Mesendoderm (in vitro differentiated cells): ENCODE results near the gene LRWD1.

ENCODE experiments used
- DNase-seq: peaks from one replicate; pipeline ENCODE4 v3.0.0; 2013
- H2AK5ac ChIP-seq: 2 replicates; pipeline ENCODE4 v1.6.1; 2013; ENCODE audit warnings: low read length, inconsistent platforms
- H2BK120ac ChIP-seq: 2 replicates; pipeline ENCODE4 v1.6.1; 2013; ENCODE audit warnings: low read depth, mild to moderate bottlenecking, low read length, moderate library complexity, mixed read lengths
- H2BK15ac ChIP-seq: replicated peaks from 2 replicates; pipeline ENCODE4 v1.6.1; 2013; ENCODE audit warnings: low read depth, mild to moderate bottlenecking, moderate library complexity
- H2BK5ac ChIP-seq: 2 replicates; pipeline ENCODE4 v1.6.1; 2013; ENCODE audit warnings: low read length, inconsistent platforms
- H3K18ac ChIP-seq: 2 replicates; pipeline ENCODE4 v1.6.1; 2013; ENCODE audit warnings: mild to moderate bottlenecking, low read length, mixed read lengths
- H3K23ac ChIP-seq: one replicate; pipeline ENCODE4 v1.6.1; 2013; ENCODE audit warnings: low read length
- H3K27ac ChIP-seq: 2 replicates; pipeline ENCODE4 v1.5.1; 2013; ENCODE audit warnings: low read depth, mild to moderate bottlenecking, inconsistent platforms, low read length, moderate library complexity
- H3K27me3 ChIP-seq: 2 replicates; pipeline ENCODE4 v1.6.1; 2013; ENCODE audit warnings: low read length, control low read depth, mild to moderate bottlenecking, inconsistent platforms; ENCODE audit not compliant: insufficient read depth, poor library complexity
- H3K36me3 ChIP-seq: 2 replicates; pipeline ENCODE4 v1.6.1; 2013; ENCODE audit warnings: low read length, inconsistent platforms; ENCODE audit not compliant: control insufficient read depth, insufficient read depth
- H3K4ac ChIP-seq: one replicate; pipeline ENCODE4 v1.6.1; 2013; ENCODE audit warnings: low read depth, mild to moderate bottlenecking, low read length, moderate library complexity
- H3K4me1 ChIP-seq: 2 replicates; pipeline ENCODE4 v1.6.1; 2013; ENCODE audit warnings: low read depth, low read length, inconsistent platforms; ENCODE audit not compliant: control insufficient read depth
- H3K4me2 ChIP-seq: 2 replicates; pipeline ENCODE4 v1.6.1; 2013; ENCODE audit warnings: low read length
- H3K4me3 ChIP-seq: 2 replicates; pipeline ENCODE4 v1.5.1; 2013; ENCODE audit warnings: mild to moderate bottlenecking, low read length
- H3K56ac ChIP-seq: one replicate; pipeline ENCODE4 v1.6.1; 2013; ENCODE audit warnings: low read length
- H3K79me1 ChIP-seq: 2 replicates; pipeline ENCODE4 v1.6.1; 2013; ENCODE audit warnings: low read length, inconsistent platforms
- H3K79me2 ChIP-seq: 2 replicates; pipeline ENCODE4 v1.6.1; 2013; ENCODE audit warnings: mild to moderate bottlenecking, low read length; ENCODE audit not compliant: control insufficient read depth, insufficient read depth
- H3K9ac ChIP-seq: 2 replicates; pipeline ENCODE4 v1.6.1; 2013; ENCODE audit warnings: low read length, inconsistent platforms
- H4K5ac ChIP-seq: one replicate; pipeline ENCODE4 v1.6.1; 2013; ENCODE audit warnings: low read length
- H4K8ac ChIP-seq: one replicate; pipeline ENCODE4 v1.6.1; 2013; ENCODE audit warnings: low read depth, mild to moderate bottlenecking, control low read depth, low read length, moderate library complexity
- WGBS: extraction: QIAGEN DNeasy Blood & Tissue Kit; methylation state at CpG from one replicate; pipeline ENCODE4 v1.1.7; 2013; ENCODE audit warnings: low lambda C conversion rate, missing lambda C conversion rate; ENCODE audit not compliant: insufficient coverage; ENCODE audit errors: extremely low coverage; 5-methylcytosine and 5-hydroxymethylcytosine counted together

Gene LRWD1

GRCh38 chr7:102446387-102447156, 18.2 kb upstream of the LRWD1 start:
- Histone ChIP-seq H3K4ac (no peak overlapping the region), H3K79me2 (no peaks in the 10 kb centered on the region), H3K4me2 (no peak overlapping the region), H3K27me3 (no peaks in the 10 kb centered on the region), H2BK15ac (no peak overlapping the region), H3K27ac (no peak overlapping the region), H3K36me3 (peaks cover 2% of the 10 kb centered on the region), H3K9ac (no peak overlapping the region), H3K79me1 (no peaks in the 10 kb centered on the region), H4K8ac (no peak overlapping the region), H2BK120ac (no peak overlapping the region), H4K5ac (no peak overlapping the region), H3K56ac (no peak overlapping the region), H2AK5ac (no peak overlapping the region), H3K4me1 (no peaks in the 10 kb centered on the region), H2BK5ac (no peak overlapping the region), H3K18ac (no peak overlapping the region), H3K23ac (no peak overlapping the region), H3K4me3 (no peak overlapping the region)
- no CpG with 5 or more reads among the region's 41 CpGs for WGBS
- DNase-seq: no peak

- H3K4ac ChIP-seq: no peak overlapping the region
- no peak overlapping the region for H2AK5ac ChIP-seq
- DNase-seq: no peak
- no peak overlapping the region for H3K23ac ChIP-seq
- H3K4me3 ChIP-seq: no peak overlapping the region
- no peaks in the 10 kb centered on the region for H3K79me2 ChIP-seq
- H4K5ac ChIP-seq: no peak overlapping the region
- no peaks in the 10 kb centered on the region for H3K4me1 ChIP-seq
- no peak overlapping the region for H4K8ac ChIP-seq
- no peaks in the 10 kb centered on the region for H3K79me1 ChIP-seq
- no CpG with 5 or more reads among the region's 14 CpGs for WGBS
- H2BK15ac ChIP-seq: no peak overlapping the region
- H3K56ac ChIP-seq: no peak overlapping the region
- no peak overlapping the region for H3K27ac ChIP-seq
- no peak overlapping the region for H2BK120ac ChIP-seq
- H3K9ac ChIP-seq: no peak overlapping the region
- H3K4me2 ChIP-seq: no peak overlapping the region
- no peaks in the 10 kb centered on the region for H3K36me3 ChIP-seq
- no peak overlapping the region for H2BK5ac ChIP-seq
- no peak overlapping the region for H3K18ac ChIP-seq
- H3K27me3 ChIP-seq: no peaks in the 10 kb centered on the region
Measured at GRCh38 chr7:102447311-102447710, 17.5 kb upstream of the LRWD1 start.

- H2AK5ac ChIP-seq: no peak overlapping the region
- H3K4ac ChIP-seq: no peak overlapping the region
- H3K79me2 ChIP-seq: no peaks in the 10 kb centered on the region
- no peak overlapping the region for H3K27ac ChIP-seq
- no peak overlapping the region for H4K8ac ChIP-seq
- H3K23ac ChIP-seq: no peak overlapping the region
- H3K36me3 ChIP-seq: no peaks in the 10 kb centered on the region
- H3K27me3 ChIP-seq: no peaks in the 10 kb centered on the region
- H3K56ac ChIP-seq: no peak overlapping the region
- H3K4me1 ChIP-seq: no peaks in the 10 kb centered on the region
- no peak for DNase-seq
- H3K4me3 ChIP-seq: no peak overlapping the region
- H3K4me2 ChIP-seq: no peak overlapping the region
- H2BK5ac ChIP-seq: no peak overlapping the region
- H3K9ac ChIP-seq: no peak overlapping the region
- no peak overlapping the region for H2BK15ac ChIP-seq
- WGBS: no CpG with 5 or more reads among the region's 15 CpGs
- no peak overlapping the region for H2BK120ac ChIP-seq
- H4K5ac ChIP-seq: no peak overlapping the region
- no peaks in the 10 kb centered on the region for H3K79me1 ChIP-seq
- H3K18ac ChIP-seq: no peak overlapping the region
Measured at GRCh38 chr7:102449136-102449535, 15.6 kb upstream of the LRWD1 start.

- H4K5ac ChIP-seq: no peak overlapping the region
- no peak overlapping the region for H3K18ac ChIP-seq
- H3K27me3 ChIP-seq: no peaks in the 10 kb centered on the region
- no peaks in the 10 kb centered on the region for H3K79me2 ChIP-seq
- no CpG with 5 or more reads among the region's 6 CpGs for WGBS
- H3K4ac ChIP-seq: no peak overlapping the region
- H2BK120ac ChIP-seq: no peak overlapping the region
- no peak overlapping the region for H3K27ac ChIP-seq
- H3K23ac ChIP-seq: no peak overlapping the region
- H3K36me3 ChIP-seq: no peaks in the 10 kb centered on the region
- H3K56ac ChIP-seq: no peak overlapping the region
- no peak overlapping the region for H4K8ac ChIP-seq
- no peak overlapping the region for H2BK15ac ChIP-seq
- H3K9ac ChIP-seq: no peak overlapping the region
- H2BK5ac ChIP-seq: no peak overlapping the region
- no peaks in the 10 kb centered on the region for H3K79me1 ChIP-seq
- H3K4me2 ChIP-seq: no peak overlapping the region
- no peak for DNase-seq
- H3K4me3 ChIP-seq: no peak overlapping the region
- no peak overlapping the region for H2AK5ac ChIP-seq
- H3K4me1 ChIP-seq: no peaks in the 10 kb centered on the region
Measured at GRCh38 chr7:102450242-102450641, 14.5 kb upstream of the LRWD1 start.

GRCh38 chr7:102451371-102452054, 13.3 kb upstream of the LRWD1 start:
- Histone ChIP-seq H3K79me1 (no peaks in the 10 kb centered on the region), H3K9ac (no peak overlapping the region), H3K56ac (no peak overlapping the region), H2AK5ac (no peak overlapping the region), H3K4ac (no peak overlapping the region), H2BK5ac (no peak overlapping the region), H3K4me1 (no peaks in the 10 kb centered on the region), H3K27me3 (no peaks in the 10 kb centered on the region), H3K23ac (no peak overlapping the region), H4K8ac (no peak overlapping the region), H2BK15ac (no peak overlapping the region), H3K4me2 (no peak overlapping the region), H3K79me2 (no peaks in the 10 kb centered on the region), H4K5ac (no peak overlapping the region), H3K36me3 (no peaks in the 10 kb centered on the region), H2BK120ac (no peak overlapping the region), H3K4me3 (no peak overlapping the region), H3K18ac (no peak overlapping the region), H3K27ac (no peak overlapping the region)
- no peak for DNase-seq
- WGBS: no CpG with 5 or more reads among the region's 23 CpGs
